CD4-positive, CD25-positive, alpha-beta regulatory T cell (primary cell): Measurements from ENCODE around the gene ZNF687. TPM values are rescaled to one million over a fixed set of nuclear protein-coding genes. Genes with fewer than 3 reads are reported as not detected.
A peak's percentile ranks its signal among the peaks of the same experiment; 100 is the strongest.

Experiments
- ATAC-seq, 2 donors: fragments of 150-1000 bp; cut with Tn5 transposase; one replicate each; pipeline ENCODE4 v1.10.0; 2021; ENCODE audit warnings: low read depth in 2 of 2, moderate number of reproducible peaks in 2 of 2, moderate library complexity in 1 of 2
- DNase-seq, 3 donors: peaks; one replicate each; pipeline versions ENCODE4 v3.0.0 to v3.0.0-alpha.2; 2012 to 2022; ENCODE audit warnings: mixed read lengths in 1 of 3
- H3K27ac ChIP-seq: one replicate; pipeline ENCODE4 v1.7.0; 2013; ENCODE audit warnings: mild to moderate bottlenecking, low read length; ENCODE audit not compliant: insufficient read depth, poor library complexity, severe bottlenecking
- H3K27me3 ChIP-seq: one replicate; pipeline ENCODE4 v1.7.0; 2013; ENCODE audit warnings: low read length; ENCODE audit not compliant: control insufficient read depth, insufficient read depth
- H3K36me3 ChIP-seq: one replicate; pipeline ENCODE4 v1.7.0; 2013; ENCODE audit warnings: mild to moderate bottlenecking, low read length, moderate library complexity; ENCODE audit not compliant: control insufficient read depth, insufficient read depth
- H3K4me1 ChIP-seq: 2 replicates; pipeline ENCODE4 v1.7.0; 2013; ENCODE audit warnings: mild to moderate bottlenecking, low read length; ENCODE audit not compliant: insufficient read depth, control insufficient read depth, poor library complexity, severe bottlenecking
- H3K4me3 ChIP-seq: one replicate; pipeline ENCODE4 v1.7.0; 2013; ENCODE audit warnings: low read depth, mild to moderate bottlenecking, low read length, moderate library complexity
- H3K9me3 ChIP-seq, 2 experiments: 1 replicate in 1 of 2; 2 replicates in 1 of 2; pipeline ENCODE4 v1.7.0; 2013; ENCODE audit warnings: low read length in 2 of 2, mild to moderate bottlenecking in 1 of 2, moderate library complexity in 1 of 2; ENCODE audit not compliant: control insufficient read depth in 2 of 2
- H3K27ac Mint-ChIP-seq, 3 donors: one replicate each; pipeline ENCODE4 v1.8.0; 2020 to 2022; ENCODE audit warnings: mild to moderate bottlenecking in 3 of 3, mixed read lengths in 3 of 3, moderate library complexity in 2 of 3
- H3K27me3 Mint-ChIP-seq: one replicate; pipeline ENCODE4 v1.8.0; 2022; ENCODE audit warnings: mild to moderate bottlenecking, mixed read lengths
- H3K36me3 Mint-ChIP-seq: one replicate; pipeline ENCODE4 v1.8.0; 2020; ENCODE audit warnings: mixed read lengths
- H3K4me1 Mint-ChIP-seq, 4 donors: one replicate each; pipeline ENCODE4 v1.8.0; 2020 to 2022; ENCODE audit warnings: mixed read lengths in 4 of 4, mild to moderate bottlenecking in 1 of 4
- H3K4me3 Mint-ChIP-seq, 4 donors: one replicate each; pipeline ENCODE4 v1.8.0; 2020 to 2022; ENCODE audit warnings: mild to moderate bottlenecking in 4 of 4, mixed read lengths in 4 of 4, moderate library complexity in 3 of 4
- H3K9me3 Mint-ChIP-seq, 7 donors: one replicate each; pipeline ENCODE4 v1.8.0; 2020 to 2022; ENCODE audit warnings: mixed read lengths in 7 of 7, mild to moderate bottlenecking in 3 of 7, moderate library complexity in 2 of 7
- polyA plus RNA-seq, 4 donors: library from polyadenylated mRNA; unstranded; fragments of 300-500 nt; fragmentation: Illumina TruSeq; gene quantifications; one replicate each; pipeline ENCODE4 v1.2.3, GENCODE V29; 2021
- total RNA-seq: library from RNA; stranded (reverse); gene quantifications from one replicate; pipeline ENCODE4 v1.2.3, GENCODE V29; 2022

ZNF687 gene
- total and polyA plus RNA-seq, 5 donors from 2014 or later: 0.46 to 31.9 (median 1.6) TPM

GRCh38 chr1:151284013-151284577 is 2.0 kb downstream of the ZNF687 start:
- Mint-ChIP-seq H3K27me3 (no peaks in the 10 kb centered on the region), H3K36me3 (peaks cover 15% of the 10 kb centered on the region), H3K4me3 (peak overlapping the region; percentile 95 to 99 (median 98)), H3K27ac (peak overlapping the region; percentile 62 to 96 (median 93)), H3K9me3 (no peaks in the 10 kb centered on the region), H3K4me1 (peaks cover 0 to 53% (median 29%) of the 10 kb centered on the region in 4 donors)
- H3K27ac ChIP-seq: peak overlapping the region; percentile 44
- no peak for ATAC-seq
- H3K27me3 ChIP-seq: no peaks in the 10 kb centered on the region
- H3K4me3 ChIP-seq: peak overlapping the region; percentile 51
- peaks cover 28% of the 10 kb centered on the region for H3K4me1 ChIP-seq
- no peaks in the 10 kb centered on the region for H3K9me3 ChIP-seq
- DNase-seq: no peak
- peaks cover 31% of the 10 kb centered on the region for H3K36me3 ChIP-seq

GRCh38 chr1:151286619-151287340 is 4.7 kb downstream of the ZNF687 start:
- no peak overlapping the region for H3K27ac Mint-ChIP-seq
- no peaks in the 10 kb centered on the region for H3K9me3 Mint-ChIP-seq
- H3K4me3 ChIP-seq: no peak overlapping the region
- peaks cover 44% of the 10 kb centered on the region for H3K36me3 ChIP-seq
- H3K36me3 Mint-ChIP-seq: peaks cover 18% of the 10 kb centered on the region
- peaks cover 17% of the 10 kb centered on the region for H3K4me1 ChIP-seq
- no peaks in the 10 kb centered on the region for H3K27me3 ChIP-seq
- H3K27ac ChIP-seq: no peak overlapping the region
- DNase-seq (no peak), ATAC-seq (no peak)
- peak overlapping the region in 3 of 4 donors; percentile 21 to 58 (median 50) for H3K4me3 Mint-ChIP-seq
- H3K9me3 ChIP-seq: no peaks in the 10 kb centered on the region
- H3K27me3 Mint-ChIP-seq: no peaks in the 10 kb centered on the region
- peaks cover 0 to 45% (median 24%) of the 10 kb centered on the region in 4 donors for H3K4me1 Mint-ChIP-seq

- no peak for ATAC-seq
- no peak for DNase-seq
- H3K4me3 ChIP-seq: no peak overlapping the region
- H3K27me3 Mint-ChIP-seq: no peaks in the 10 kb centered on the region
- H3K4me1 Mint-ChIP-seq: peaks cover 0 to 43% (median 22%) of the 10 kb centered on the region in 4 donors
- no peaks in the 10 kb centered on the region for H3K9me3 Mint-ChIP-seq
- H3K27ac ChIP-seq: no peak overlapping the region
- H3K9me3 ChIP-seq: no peaks in the 10 kb centered on the region
- H3K4me3 Mint-ChIP-seq: peak overlapping the region in 1 of 4 donors; percentile 38
- peaks cover 17% of the 10 kb centered on the region for H3K4me1 ChIP-seq
- H3K27ac Mint-ChIP-seq: no peak overlapping the region
- H3K36me3 ChIP-seq: peaks cover 48% of the 10 kb centered on the region
- no peaks in the 10 kb centered on the region for H3K27me3 ChIP-seq
- H3K36me3 Mint-ChIP-seq: peaks cover 18% of the 10 kb centered on the region
Measured at GRCh38 chr1:151287341-151287699, 5.2 kb downstream of the ZNF687 start.

GRCh38 chr1:151287767-151288500 is 5.8 kb downstream of the ZNF687 start:
- no peak for DNase-seq
- H3K36me3 Mint-ChIP-seq: peaks cover 22% of the 10 kb centered on the region
- no peak for ATAC-seq
- H3K36me3 ChIP-seq: peaks cover 54% of the 10 kb centered on the region
- no peaks in the 10 kb centered on the region for H3K27me3 Mint-ChIP-seq
- no peak overlapping the region for H3K4me3 ChIP-seq
- H3K9me3 ChIP-seq: no peaks in the 10 kb centered on the region
- no peak overlapping the region for H3K27ac Mint-ChIP-seq
- no peak overlapping the region for H3K4me3 Mint-ChIP-seq
- no peak overlapping the region for H3K27ac ChIP-seq
- no peaks in the 10 kb centered on the region for H3K9me3 Mint-ChIP-seq
- no peaks in the 10 kb centered on the region for H3K27me3 ChIP-seq
- H3K4me1 ChIP-seq: peaks cover 14% of the 10 kb centered on the region
- peaks cover 0 to 42% (median 24%) of the 10 kb centered on the region in 4 donors for H3K4me1 Mint-ChIP-seq

- Mint-ChIP-seq H3K27me3 (no peaks in the 10 kb centered on the region), H3K9me3 (no peaks in the 10 kb centered on the region), H3K4me3 (peak overlapping the region in 1 of 4 donors; percentile 66), H3K36me3 (peaks cover 25% of the 10 kb centered on the region), H3K27ac (peak overlapping the region in 2 of 3 donors; percentile 62 to 66), H3K4me1 (peaks cover 0 to 36% (median 22%) of the 10 kb centered on the region in 4 donors)
- Histone ChIP-seq H3K4me1 (peaks cover 8% of the 10 kb centered on the region), H3K27ac (no peak overlapping the region), H3K4me3 (no peak overlapping the region), H3K36me3 (peaks cover 60% of the 10 kb centered on the region), H3K9me3 (no peaks in the 10 kb centered on the region), H3K27me3 (no peaks in the 10 kb centered on the region)
- no peak for DNase-seq
- ATAC-seq: no peak
Measured at GRCh38 chr1:151288502-151288901, 6.4 kb downstream of the ZNF687 start.

- H3K9me3 Mint-ChIP-seq: no peaks in the 10 kb centered on the region
- Histone ChIP-seq H3K4me3 (no peak overlapping the region), H3K9me3 (no peaks in the 10 kb centered on the region), H3K36me3 (peaks cover 68% of the 10 kb centered on the region), H3K27ac (no peak overlapping the region), H3K27me3 (no peaks in the 10 kb centered on the region), H3K4me1 (peaks cover under 1% of the 10 kb centered on the region)
- H3K27ac Mint-ChIP-seq: peak overlapping the region in 2 of 3 donors; percentile 47 to 62
- H3K27me3 Mint-ChIP-seq: no peaks in the 10 kb centered on the region
- H3K4me3 Mint-ChIP-seq: peak overlapping the region in 1 of 4 donors; percentile 66
- peaks cover 29% of the 10 kb centered on the region for H3K36me3 Mint-ChIP-seq
- peaks cover 0 to 31% (median 14%) of the 10 kb centered on the region in 4 donors for H3K4me1 Mint-ChIP-seq
- DNase-seq (no peak), ATAC-seq (no peak)
Measured at GRCh38 chr1:151289080-151289935, 7.2 kb downstream of the ZNF687 start.

- Histone ChIP-seq H3K4me1 (no peaks in the 10 kb centered on the region), H3K4me3 (no peak overlapping the region), H3K9me3 (no peaks in the 10 kb centered on the region), H3K36me3 (peaks cover 77% of the 10 kb centered on the region), H3K27ac (no peak overlapping the region), H3K27me3 (no peaks in the 10 kb centered on the region)
- peaks cover 0 to 25% (median 9%) of the 10 kb centered on the region in 4 donors for H3K4me1 Mint-ChIP-seq
- H3K9me3 Mint-ChIP-seq: no peaks in the 10 kb centered on the region
- no peak for ATAC-seq
- H3K36me3 Mint-ChIP-seq: peaks cover 33% of the 10 kb centered on the region
- H3K27me3 Mint-ChIP-seq: no peaks in the 10 kb centered on the region
- H3K4me3 Mint-ChIP-seq: no peak overlapping the region
- DNase-seq: no peak
- peak overlapping the region; percentile 43 to 51 (median 44) for H3K27ac Mint-ChIP-seq
Measured at GRCh38 chr1:151289991-151290708, 8.1 kb downstream of the ZNF687 start.
